Tibial nerve (tissue), 4 donors: Measurements from ENCODE around the gene DDX10. TPM values are rescaled to one million over a fixed set of nuclear protein-coding genes. Genes with fewer than 3 reads are reported as not detected.
A peak's percentile ranks its signal among the peaks of the same experiment; 100 is the strongest.
"Not testable (repeated sequence)": the region's sequence is repeated elsewhere in the genome, so short reads cannot be mapped to it uniquely, and the experiment has no call there.

Experiments used
- DNase-seq, 2 donors: peaks; one replicate each; pipeline ENCODE4 v3.0.0-alpha.2; 2019; ENCODE audit warnings: low spot score in 2 of 2
- H3K27ac ChIP-seq, 4 donors: fragments of 200-600 bp; sonication (generic) in 3 of 4; one replicate each; pipeline ENCODE4 v1.5.1; 2017 to 2019; ENCODE audit warnings: mild to moderate bottlenecking in 1 of 4
- H3K27me3 ChIP-seq, 2 donors: fragments of 200-600 bp; sonication (generic) in 1 of 2; one replicate each; pipeline versions ENCODE4 v1.5.1 to v1.6.0; 2017 to 2019
- H3K36me3 ChIP-seq, 3 donors: fragments of 200-600 bp; sonication (generic); one replicate each; pipeline ENCODE4 v1.5.1; 2018 to 2019
- H3K4me1 ChIP-seq, 4 donors: fragments of 200-600 bp; sonication (generic) in 3 of 4; one replicate each; pipeline ENCODE4 v1.5.1; 2017 to 2019
- H3K4me3 ChIP-seq, 4 donors: fragments of 200-600 bp; sonication (generic) in 3 of 4; one replicate each; pipeline ENCODE4 v1.5.1; 2017 to 2019; ENCODE audit warnings: mild to moderate bottlenecking in 1 of 4, moderate library complexity in 1 of 4
- H3K9me3 ChIP-seq, 4 donors: fragments of 200-600 bp; sonication (generic) in 3 of 4; one replicate each; pipeline ENCODE4 v1.5.1; 2017 to 2019
- CTCF ChIP-seq, 5 experiments: fragments of 200-600 bp in 3 of 5; fragments of 450-650 bp in 2 of 5; sonication (generic) in 3 of 5; IDR thresholded peaks; one replicate each; pipeline ENCODE4 v1.5.1; 2016 to 2019; ENCODE audit warnings: antibody characterized with exemption in 5 of 5, mild to moderate bottlenecking in 3 of 5, moderate library complexity in 2 of 5
- EP300 ChIP-seq, 2 donors: sonication (generic); formaldehyde crosslinking; IDR thresholded peaks; one replicate each; pipeline ENCODE4 v1.6.1; 2017; ENCODE audit warnings: antibody characterized with exemption in 2 of 2, mild to moderate bottlenecking in 1 of 2
- POLR2A ChIP-seq, 2 donors: fragments of 450-650 bp; IDR thresholded peaks; one replicate each; pipeline ENCODE4 v1.6.1; 2017; ENCODE audit warnings: antibody characterized with exemption in 2 of 2, mild to moderate bottlenecking in 2 of 2, moderate library complexity in 2 of 2
- WGBS, 2 donors: methylation state at CpG; one replicate each; pipeline ENCODE4 v1.1.5; 2018; 5-methylcytosine and 5-hydroxymethylcytosine counted together
- total RNA-seq, 4 donors: library from RNA; depleted of rRNA; stranded (reverse); fragments of >200 nt; gene quantifications; one replicate each; pipeline ENCODE4 v1.1.0, GENCODE V29; 2016

Gene DDX10
- total RNA-seq, 4 donors from 2014 or later = 23.1 to 94.7 (median 31.6) TPM

GRCh38 chr11:108734956-108735559 is 70.2 kb downstream of the DDX10 start:
- TF ChIP-seq EP300 (IDR thresholded peaks at IDR 0.05) = no peak
- TF ChIP-seq POLR2A (IDR thresholded peaks at IDR 0.05) = no peak
- TF ChIP-seq CTCF (IDR thresholded peaks at IDR 0.05) = peak in 1 of 5 experiments; percentile 18
- H3K27me3 ChIP-seq = no peaks in the 10 kb centered on the region
- no peak overlapping the region for H3K4me3 ChIP-seq
- no peaks in the 10 kb centered on the region for H3K9me3 ChIP-seq
- no peak overlapping the region for H3K27ac ChIP-seq
- DNase-seq = no peak
- H3K36me3 ChIP-seq = peaks cover 0 to 7% (median 0%) of the 10 kb centered on the region in 3 donors
- 74 to 78% methylated on average over 3 of the region's 3 CpGs for whole genome bisulfite sequencing, 2 donors
- peaks cover 0 to 17% (median 4%) of the 10 kb centered on the region in 4 donors for H3K4me1 ChIP-seq

GRCh38 chr11:108740132-108740531 is 75.3 kb downstream of the DDX10 start:
- not testable (repeated sequence) for H3K27ac ChIP-seq, DNase-seq, H3K4me3 ChIP-seq, H3K36me3 ChIP-seq, H3K27me3 ChIP-seq, H3K9me3 ChIP-seq, H3K4me1 ChIP-seq
- 95 to 98% methylated on average over 2 of the region's 2 CpGs for WGBS, 2 donors

GRCh38 chr11:108743851-108744250 is 79.0 kb downstream of the DDX10 start:
- H3K36me3 ChIP-seq = no peaks in the 10 kb centered on the region
- no peak for DNase-seq
- no peak overlapping the region for H3K27ac ChIP-seq
- 79% methylated on average over 3 of the region's 3 CpGs for WGBS, 2 donors
- TF ChIP-seq CTCF (IDR thresholded peaks at IDR 0.05) (no peak), POLR2A (IDR thresholded peaks at IDR 0.05) (no peak), EP300 (IDR thresholded peaks at IDR 0.05) (no peak)
- H3K4me1 ChIP-seq = no peaks in the 10 kb centered on the region
- H3K4me3 ChIP-seq = no peak overlapping the region
- H3K9me3 ChIP-seq = peaks cover 0 to 9% (median 2%) of the 10 kb centered on the region in 4 donors
- H3K27me3 ChIP-seq = no peaks in the 10 kb centered on the region

DNA sequence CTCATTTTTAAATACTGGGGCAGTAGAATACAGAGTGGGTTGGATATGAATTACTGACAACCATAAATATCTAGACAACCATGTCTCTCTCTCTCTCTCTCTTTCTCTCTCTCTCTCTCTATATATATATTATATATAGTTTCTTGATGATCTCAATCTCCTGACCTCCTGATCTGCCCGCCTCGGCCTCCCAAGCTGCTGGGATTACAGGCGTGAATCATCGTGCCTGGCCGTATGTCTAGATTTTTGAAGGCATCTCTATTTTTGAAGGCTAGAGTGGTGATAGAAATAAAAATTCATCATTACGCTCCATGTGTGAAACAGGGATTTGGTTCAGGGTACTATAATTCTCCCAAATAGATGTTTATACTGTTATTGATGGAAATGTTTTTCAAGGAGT is 84.1 kb downstream of the DDX10 start:
- no peak for DNase-seq
- Histone ChIP-seq H3K9me3 (no peaks in the 10 kb centered on the region), H3K27me3 (no peaks in the 10 kb centered on the region), H3K36me3 (no peaks in the 10 kb centered on the region), H3K27ac (no peak overlapping the region), H3K4me1 (no peaks in the 10 kb centered on the region), H3K4me3 (no peak overlapping the region)
- WGBS, 2 donors = 92 to 94% methylated on average over 6 of the region's 6 CpGs
- TF ChIP-seq CTCF (IDR thresholded peaks at IDR 0.05) (no peak), POLR2A (IDR thresholded peaks at IDR 0.05) (no peak), EP300 (IDR thresholded peaks at IDR 0.05) (no peak)

DNA sequence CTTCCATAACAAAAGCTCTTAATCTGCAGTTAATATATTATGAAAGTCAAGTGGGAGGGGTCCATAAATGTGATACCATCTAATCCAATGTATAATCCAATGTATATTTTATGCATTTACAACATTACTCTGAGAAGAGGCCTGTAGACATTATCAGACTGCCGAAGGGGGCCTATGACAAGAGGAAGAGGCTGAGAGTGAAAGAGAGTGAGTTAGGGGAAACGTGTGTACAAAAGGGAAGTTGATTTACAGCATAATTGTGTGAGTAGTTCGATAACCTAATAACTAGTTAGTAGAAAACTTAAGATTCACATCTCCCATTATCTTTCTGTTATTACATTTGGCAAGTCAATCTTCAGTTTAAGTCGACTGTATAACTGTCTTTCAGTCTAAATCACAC is 86.6 kb downstream of the DDX10 start:
- no peak overlapping the region for H3K4me3 ChIP-seq
- 77 to 80% methylated on average over 4 of the region's 4 CpGs for WGBS, 2 donors
- H3K27ac ChIP-seq = no peak overlapping the region
- H3K36me3 ChIP-seq = no peaks in the 10 kb centered on the region
- no peak for TF ChIP-seq EP300 (IDR thresholded peaks at IDR 0.05)
- TF ChIP-seq CTCF (IDR thresholded peaks at IDR 0.05) = no peak
- no peak for TF ChIP-seq POLR2A (IDR thresholded peaks at IDR 0.05)
- no peaks in the 10 kb centered on the region for H3K9me3 ChIP-seq
- H3K27me3 ChIP-seq = no peaks in the 10 kb centered on the region
- DNase-seq = no peak
- H3K4me1 ChIP-seq = peaks cover 0 to 12% (median 2%) of the 10 kb centered on the region in 4 donors

DNA sequence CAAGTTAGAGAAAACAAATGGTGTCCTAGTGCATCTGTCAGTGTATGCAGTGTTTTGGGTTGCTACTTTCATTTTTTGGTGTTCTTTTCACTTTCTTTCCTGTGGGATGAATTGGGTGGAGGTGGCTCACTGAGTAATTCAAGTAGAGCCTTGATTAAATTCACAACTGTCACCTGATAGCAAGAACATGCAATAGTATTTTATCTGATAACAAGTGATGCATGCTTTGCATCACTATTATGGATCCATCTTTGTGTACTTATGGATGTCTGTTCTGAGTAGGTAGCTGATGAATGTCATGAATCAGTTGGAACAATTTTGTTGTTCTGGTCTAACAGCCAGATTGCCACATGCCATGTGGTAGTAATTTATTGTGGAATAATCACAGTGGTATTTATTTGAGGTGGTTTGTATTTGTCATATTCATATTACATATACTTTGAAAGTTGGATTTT is 87.5 kb downstream of the DDX10 start:
- H3K27me3 ChIP-seq = no peaks in the 10 kb centered on the region
- no peaks in the 10 kb centered on the region for H3K36me3 ChIP-seq
- H3K4me1 ChIP-seq = peaks cover 0 to 12% (median 2%) of the 10 kb centered on the region in 4 donors
- no peaks in the 10 kb centered on the region for H3K9me3 ChIP-seq
- H3K4me3 ChIP-seq = no peak overlapping the region
- H3K27ac ChIP-seq = no peak overlapping the region
- TF ChIP-seq POLR2A (IDR thresholded peaks at IDR 0.05) = no peak
- TF ChIP-seq CTCF (IDR thresholded peaks at IDR 0.05) = no peak
- TF ChIP-seq EP300 (IDR thresholded peaks at IDR 0.05) = no peak
- no peak for DNase-seq
